HepG2 (cell line): ENCODE results near the gene ZG16B. TPM values are rescaled to one million over a fixed set of nuclear protein-coding genes. Genes with fewer than 3 reads are reported as not detected.

Experiments used
- ATAC-seq: fragments of 200-7000 bp; cut with Tn5 transposase; 3 replicates; pipeline ENCODE4 v1.9.1; 2020; ENCODE audit warnings: mild to moderate bottlenecking, moderate library complexity
- BruUV-seq: library from RNA; stranded (reverse); fragments of 400-500 nt; replicated peaks from 2 replicates; lab custom pipeline; 2021; lab: Mats Ljungman, UMichigan
- CTCF ChIA-PET: fragments of 300-600 bp; formaldehyde crosslinking; extraction: SDS; loops from one replicate; lab custom pipeline; 2021; ENCODE audit warnings: low total read pairs, inconsistent platforms, low intra/inter-chr PET ratio; lab: Yijun Ruan, JAX
- POLR2A ChIA-PET: fragments of 350-600 bp; sonication (Branson Sonifier 250); formaldehyde crosslinking; loops from one replicate; lab custom pipeline; 2020; ENCODE audit warnings: antibody characterized with exemption, inconsistent platforms; lab: Yijun Ruan, JAX
- DNase-seq: peaks from one replicate; pipeline ENCODE4 v3.0.0-alpha.2; 2015; ENCODE audit warnings: low spot score
- FAIRE-seq: peaks from 3 replicates; lab custom pipeline; 2011; peaks lifted over from hg19 to GRCh38; lab: Jason Lieb, UNC
- H2AFZ ChIP-seq: one replicate; pipeline ENCODE4 v1.6.1; 2011; ENCODE audit warnings: low read length, inconsistent platforms
- H3K27ac ChIP-seq: fragments of 300-600 bp; 3 replicates; pipeline ENCODE4 v1.8.0; 2011; ENCODE audit warnings: mixed run types, mild to moderate bottlenecking, mixed read lengths, low read length, inconsistent platforms; ENCODE audit not compliant: insufficient read depth; ENCODE audit errors: extremely low read length
- H3K27me3 ChIP-seq, 2 experiments: fragments of 200-600 bp in 1 of 2; 2 replicates in 1 of 2; 3 replicates in 1 of 2; pipeline versions ENCODE4 v1.6.0 to v1.8.0; 2011; ENCODE audit warnings: low read length in 2 of 2, mild to moderate bottlenecking in 2 of 2, moderate library complexity in 2 of 2, inconsistent platforms in 1 of 2; ENCODE audit not compliant: insufficient read depth in 2 of 2, control insufficient read depth in 1 of 2
- H3K36me3 ChIP-seq, 2 experiments: fragments of 200-600 bp in 1 of 2; replicated peaks in 1 of 2; 2 replicates in 1 of 2; 3 replicates in 1 of 2; pipeline versions ENCODE4 v1.5.1 to v1.8.0; 2011; ENCODE audit warnings: low read length in 2 of 2, inconsistent platforms in 1 of 2; ENCODE audit not compliant: insufficient read depth in 2 of 2, control insufficient read depth in 1 of 2
- H3K4me1 ChIP-seq: 2 replicates; pipeline ENCODE4 v1.5.1; 2012; ENCODE audit warnings: low read length, inconsistent platforms; ENCODE audit not compliant: insufficient read depth
- H3K4me2 ChIP-seq: 2 replicates; pipeline ENCODE4 v1.6.0; 2011; ENCODE audit warnings: low read depth, low read length, inconsistent platforms
- H3K4me3 ChIP-seq, 3 experiments: fragments of 200-600 bp in 1 of 3; sonication (generic), shearing (Covaris generic) in 1 of 3; replicated peaks in 1 of 3; 2 replicates each; pipeline ENCODE4 v1.5.1; 2011 to 2016; ENCODE audit warnings: low read length in 3 of 3, inconsistent platforms in 2 of 3, low read depth in 2 of 3, mild to moderate bottlenecking in 2 of 3, control low read depth in 1 of 3, mixed read lengths in 1 of 3; ENCODE audit not compliant: insufficient read depth in 1 of 3
- H3K79me2 ChIP-seq: one replicate; pipeline ENCODE4 v1.6.1; 2011; ENCODE audit warnings: low read length, inconsistent platforms; ENCODE audit not compliant: insufficient read depth
- H3K9ac ChIP-seq: 2 replicates; pipeline ENCODE4 v1.6.0; 2011; ENCODE audit warnings: mild to moderate bottlenecking, low read depth, low read length, inconsistent platforms; ENCODE audit not compliant: insufficient read depth
- H3K9me3 ChIP-seq: 2 replicates; pipeline ENCODE4 v1.5.1; 2012; ENCODE audit warnings: mild to moderate bottlenecking, low read length
- H4K20me1 ChIP-seq: 2 replicates; pipeline ENCODE4 v1.6.0; 2011; ENCODE audit warnings: inconsistent platforms, mild to moderate bottlenecking, low read length, moderate library complexity; ENCODE audit not compliant: insufficient read depth
- FOXJ3 ChIP-seq: sonication (generic); formaldehyde crosslinking; IDR thresholded peaks from 2 replicates; pipeline ENCODE4 v1.4.0; 2020; ENCODE audit warnings: missing genetic modification reagents, mild to moderate bottlenecking, borderline replicate concordance
- GTF2F1 ChIP-seq: fragments of 150-350 bp; IDR thresholded peaks from 2 replicates; pipeline ENCODE4 v1.6.1; 2014; ENCODE audit warnings: low read length
- RBM39 ChIP-seq: fragments of 200-400 bp; formaldehyde crosslinking; IDR thresholded peaks from one replicate; pipeline ENCODE4 v1.6.1; 2018; ENCODE audit warnings: antibody characterized with exemption, mild to moderate bottlenecking, low read depth, low read length; ENCODE audit not compliant: poor library complexity, severe bottlenecking
- TBL1XR1 ChIP-seq: fragments of 150-350 bp; IDR thresholded peaks from 2 replicates; pipeline ENCODE4 v1.6.1; 2014; ENCODE audit warnings: borderline replicate concordance, low read length; ENCODE audit not compliant: partially characterized antibody
- TEF ChIP-seq: sonication (generic); formaldehyde crosslinking; IDR thresholded peaks from 2 replicates; pipeline ENCODE4 v1.5.0; 2020; ENCODE audit warnings: missing genetic modification reagents
- ZBTB4 ChIP-seq: sonication (generic); formaldehyde crosslinking; IDR thresholded peaks from 2 replicates; pipeline ENCODE4 v1.4.0; 2020; ENCODE audit warnings: missing genetic modification reagents, mild to moderate bottlenecking, borderline replicate concordance
- ZNF12 ChIP-seq: sonication (generic); formaldehyde crosslinking; IDR thresholded peaks from 2 replicates; pipeline ENCODE4 v1.5.0; 2020; ENCODE audit warnings: missing genetic modification reagents
- ZNF280D ChIP-seq: sonication (generic); formaldehyde crosslinking; IDR thresholded peaks from 2 replicates; pipeline ENCODE4 v1.5.1; 2020; ENCODE audit warnings: mild to moderate bottlenecking, missing genetic modification reagents
- ZNF3 ChIP-seq: IDR thresholded peaks from 2 replicates; pipeline ENCODE4 v1.7.0; 2017; ENCODE audit warnings: inconsistent platforms
- ZNF34 ChIP-seq: sonication (generic); formaldehyde crosslinking; IDR thresholded peaks from 2 replicates; pipeline ENCODE4 v1.4.0; 2020; ENCODE audit warnings: mild to moderate bottlenecking, missing genetic modification reagents, borderline replicate concordance
- ZNF431 ChIP-seq: sonication (generic); formaldehyde crosslinking; IDR thresholded peaks from 2 replicates; pipeline ENCODE4 v1.9.0; 2022; ENCODE audit warnings: missing genetic modification reagents, low read depth, mild to moderate bottlenecking, borderline replicate concordance
- ZNF781 ChIP-seq: sonication (generic); formaldehyde crosslinking; IDR thresholded peaks from 2 replicates; pipeline ENCODE4 v1.5.1; 2020; ENCODE audit warnings: borderline replicate concordance, mild to moderate bottlenecking, missing genetic modification reagents; ENCODE audit errors: not compliant biosample characterization
- WGBS: methylation state at CpG from one replicate; pipeline ENCODE4 v1.1.6; 2017; ENCODE audit warnings: low lambda C conversion rate; 5-methylcytosine and 5-hydroxymethylcytosine counted together
- in situ Hi-C: cut with HindIII; loops from 2 replicates; pipeline ENCODE4 v1.10.0; 2017; ENCODE audit warnings: low pct_unique_long_range_greater_than_20kb; ENCODE audit not compliant: extremely low pct_ligation_motif_present
- intact Hi-C: fragments of 100-400 bp; cut with micrococcal nuclease; formaldehyde crosslinking; loops from one replicate; pipeline ENCODE4 v1.10.0; 2022; ENCODE audit not compliant: unreplicated experiment
- polyA plus RNA-seq, 8 experiments: library from polyadenylated mRNA; depleted of rRNA in 3 of 8; stranded (reverse) in 7 of 8; unstranded in 1 of 8; fragments of >200 nt; fragmentation: Illumina TruSeq in 4 of 8; extraction: Trizol in 4 of 8; gene quantifications; 2 replicates each; pipeline versions ENCODE4 v1.2.1 to v1.2.3, GENCODE V29; 2011 to 2016; ENCODE audit warnings: low read depth in 4 of 8, missing spikeins in 1 of 8, mixed read lengths in 1 of 8; ENCODE audit not compliant: insufficient read depth in 1 of 8
- total RNA-seq, 5 experiments: library from RNA; depleted of rRNA; stranded (reverse); fragments of >200 nt; fragmentation: Illumina TruSeq; extraction: Trizol; gene quantifications; 2 replicates each; pipeline ENCODE4 v1.2.3, GENCODE V29; 2016; ENCODE audit warnings: low read depth in 1 of 5

ZG16B gene
- total and polyA plus RNA-seq, 2 of the 13 experiments (the other 11 are each of a cell fraction or from before 2014, with no cell fraction given) = 1.5 to 11.3 TPM

GRCh38 chr16:2879854-2880508 lies 49.9 kb downstream of the ZG16B start:
- no peaks in the 10 kb centered on the region for H3K27me3 ChIP-seq
- H4K20me1 ChIP-seq = no peaks in the 10 kb centered on the region
- WGBS = 56% methylated on average over 6 of the region's 6 CpGs
- DNase-seq (no peak), FAIRE-seq (no peak), ATAC-seq (no peak)
- BruUV-seq = no TSS peak
- ChIA-PET POLR2A (interaction anchor here (0.8 kb wide), 1 partner anchor 26 kb away, joined by 3 read pairs; no protein-coding TSS in a partner anchor), CTCF (no interaction called here)
- H3K9ac ChIP-seq = no peak overlapping the region
- no peak overlapping the region for H3K4me3 ChIP-seq
- H3K27ac ChIP-seq = no peak overlapping the region
- in situ Hi-C loops = no loop called here
- no peaks in the 10 kb centered on the region for H3K36me3 ChIP-seq
- TF ChIP-seq ZNF34 (CRISPR knock-in tag) = no peak
- no peak for TF ChIP-seq ZNF781 (CRISPR knock-in tag)
- no peak for TF ChIP-seq ZNF3 (CRISPR knock-in tag)
- TF ChIP-seq ZNF12 (CRISPR knock-in tag) = no peak
- TF ChIP-seq GTF2F1 = no peak
- no peak for TF ChIP-seq TEF
- TF ChIP-seq RBM39 = no peak
- no peak for TF ChIP-seq ZNF431 (CRISPR knock-in tag)
- TF ChIP-seq TBL1XR1 = no peak
- no peak for TF ChIP-seq ZBTB4 (CRISPR knock-in tag)
- no peak for TF ChIP-seq ZNF280D
- TF ChIP-seq FOXJ3 (CRISPR knock-in tag) = no peak
- intact Hi-C loops = no loop called here
- no peaks in the 10 kb centered on the region for H3K9me3 ChIP-seq
- no peak overlapping the region for H3K4me2 ChIP-seq
- H3K4me1 ChIP-seq = peaks cover 9% of the 10 kb centered on the region
- no peak overlapping the region for H2AFZ ChIP-seq
- peaks cover 8% of the 10 kb centered on the region for H3K79me2 ChIP-seq
